GM21529 (cell line): ENCODE data around the gene F12.
A peak's percentile ranks its signal among the peaks of the same experiment; 100 is the strongest.

Experiments
- ATAC-seq: cut with Tn5 transposase; IDR thresholded peaks from one replicate; pipeline ENCODE4 v1.9.1; 2021; ENCODE audit not compliant: unreplicated experiment

The F12 gene

DNA sequence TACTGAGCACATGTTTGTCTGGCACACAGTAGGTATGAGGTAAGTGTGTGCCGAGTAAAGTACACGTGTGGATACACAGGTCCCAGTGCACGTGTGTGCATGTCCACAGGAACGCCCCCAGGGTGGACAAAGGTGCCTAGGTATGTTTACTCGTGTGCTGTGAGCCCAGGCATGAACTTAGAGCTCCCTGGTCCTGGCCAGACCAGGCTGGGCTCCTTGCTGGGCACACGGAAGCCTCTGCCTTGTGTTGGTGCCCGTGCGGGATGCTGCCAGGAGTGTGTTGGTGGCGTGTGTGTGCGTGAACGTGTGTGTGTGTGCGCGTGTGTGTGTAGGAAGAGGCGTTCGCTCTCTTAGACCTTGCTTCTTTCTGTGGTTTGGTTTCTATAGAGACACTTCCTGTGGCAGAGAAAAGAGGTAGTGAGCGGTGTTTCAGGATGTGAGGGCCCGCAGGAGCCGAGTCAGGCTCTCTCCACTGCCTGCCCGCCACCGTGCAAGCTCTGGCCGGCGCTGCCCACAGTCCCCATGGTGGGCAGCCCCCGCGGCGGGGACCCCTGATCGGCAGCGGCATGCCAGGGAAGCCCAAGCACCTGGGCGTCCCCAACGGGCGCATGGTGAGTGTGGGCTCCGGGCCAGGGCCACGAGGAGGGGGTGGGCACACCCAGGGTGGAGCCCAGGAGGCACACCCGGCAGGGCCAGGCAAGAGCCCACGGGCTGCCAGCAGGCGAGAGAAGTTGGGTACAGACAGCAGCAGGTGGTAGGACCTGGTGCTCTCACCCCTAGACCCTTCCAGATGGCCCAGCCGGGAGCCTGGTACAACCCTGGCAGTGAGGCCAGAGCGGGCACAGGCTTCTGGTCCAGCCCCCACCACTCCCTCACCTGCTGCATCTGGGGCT, 51.7 kb downstream of the F12 start, which contains the start of gene RGS14:
Gene RGS14, plus strand, starts transcription at position 466 of the 893 bp plus-strand sequence. Its CDS starts 101 bp downstream, at position 567.
- peak; percentile 93 for ATAC-seq

DNA sequence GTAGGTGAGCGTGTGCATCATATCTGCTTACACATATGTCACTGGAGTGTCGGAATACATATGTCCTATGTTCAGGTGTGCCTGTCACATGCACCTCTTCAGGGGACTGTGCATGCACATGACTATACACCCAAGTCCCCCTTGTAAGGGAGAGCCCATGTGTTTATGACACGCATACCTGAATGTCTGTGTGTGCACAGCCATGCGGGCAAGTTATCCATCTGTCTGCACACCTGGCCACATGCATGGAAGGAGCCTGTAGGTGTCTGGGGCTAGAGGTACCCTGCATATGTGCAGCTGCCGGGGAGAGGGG, 52.3 kb downstream of the F12 start:
- ATAC-seq: no peak

DNA sequence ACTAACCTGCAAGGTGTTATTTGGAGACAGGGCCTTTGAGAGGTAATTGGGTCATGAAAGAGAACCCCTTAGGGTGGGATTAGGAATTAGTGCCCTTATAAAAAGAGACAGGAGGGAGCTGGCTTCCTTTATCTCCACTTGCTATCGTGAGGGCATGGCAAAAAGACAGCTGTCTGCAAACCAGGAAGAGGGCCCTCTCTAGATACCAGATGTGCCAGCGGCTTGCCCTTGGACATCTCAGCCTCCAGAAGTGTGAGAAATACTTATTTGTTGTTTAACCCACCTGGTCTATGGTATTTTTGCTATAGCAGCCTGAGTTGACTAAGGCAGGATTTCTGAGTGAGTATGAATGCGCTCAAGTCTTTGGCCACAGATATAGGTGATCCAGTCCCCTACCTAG, 52.6 kb downstream of the F12 start:
- ATAC-seq: no peak

DNA sequence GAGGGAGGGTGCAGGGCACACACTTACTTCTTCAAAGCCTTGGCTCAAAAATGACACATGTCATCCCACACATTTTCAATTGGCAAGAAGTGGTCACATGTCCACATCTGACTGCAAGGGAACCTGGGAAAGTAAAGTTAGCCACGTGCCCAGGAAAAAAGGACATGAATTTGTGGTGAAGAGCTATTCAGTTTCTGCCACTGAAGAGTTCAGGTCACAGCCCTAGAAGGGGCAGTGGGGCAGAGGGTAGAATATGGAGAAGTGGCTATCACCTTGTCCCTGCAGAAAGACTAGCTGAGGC, 53.5 kb downstream of the F12 start:
- no peak for ATAC-seq

DNA sequence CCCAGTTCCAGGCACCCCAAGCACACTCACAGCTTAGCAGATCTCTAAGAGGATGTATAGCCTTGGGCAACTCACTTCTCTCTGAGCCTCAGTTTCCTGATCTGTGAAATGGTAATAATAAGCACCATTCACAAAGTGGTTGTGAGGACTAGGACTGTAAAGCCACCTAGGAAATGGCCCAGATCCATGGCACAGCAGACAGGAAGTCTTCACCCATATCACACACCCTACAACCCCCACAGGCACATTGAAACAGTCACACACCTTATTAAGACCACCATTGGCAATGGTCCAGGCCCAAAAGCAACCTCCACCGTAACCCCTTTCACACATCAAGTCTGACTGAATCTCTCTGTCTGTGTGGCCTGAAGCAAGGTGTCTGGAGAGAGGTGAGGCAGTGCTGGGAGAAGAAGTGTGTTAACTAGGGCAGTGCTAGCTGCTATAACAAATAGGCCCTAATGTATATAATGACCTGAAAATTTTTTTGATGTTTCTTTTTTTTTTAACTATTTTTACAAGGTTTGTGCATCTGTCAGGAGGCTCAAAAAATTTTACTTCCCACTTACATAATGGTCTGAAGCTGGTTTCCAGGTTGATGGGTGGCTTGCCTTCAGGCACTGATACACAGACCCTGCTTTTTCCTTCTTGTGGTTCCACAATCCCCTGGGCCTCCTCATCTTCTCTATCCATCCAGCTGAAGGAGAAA, 54.0 kb downstream of the F12 start:
- ATAC-seq: no peak

DNA sequence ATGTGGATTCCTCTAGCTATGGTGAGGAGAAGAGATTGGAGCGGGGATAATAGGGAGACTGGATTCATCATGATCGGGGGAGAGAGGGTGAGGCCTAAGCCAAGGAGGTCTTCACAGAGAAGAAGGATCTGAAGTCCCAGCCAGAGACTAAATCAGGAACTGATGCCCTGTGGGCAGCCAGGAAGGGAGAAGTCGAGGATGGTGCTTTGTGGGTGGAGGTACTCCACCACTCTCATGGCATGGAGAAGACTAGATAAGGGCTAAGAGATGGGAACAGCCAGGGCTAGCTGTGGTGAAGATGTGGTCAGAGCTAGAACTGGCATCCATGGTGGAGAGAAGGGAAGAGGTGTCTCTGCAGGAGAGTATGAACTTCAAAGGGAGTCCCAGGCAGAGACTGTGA, 54.7 kb downstream of the F12 start:
- no peak for ATAC-seq

DNA sequence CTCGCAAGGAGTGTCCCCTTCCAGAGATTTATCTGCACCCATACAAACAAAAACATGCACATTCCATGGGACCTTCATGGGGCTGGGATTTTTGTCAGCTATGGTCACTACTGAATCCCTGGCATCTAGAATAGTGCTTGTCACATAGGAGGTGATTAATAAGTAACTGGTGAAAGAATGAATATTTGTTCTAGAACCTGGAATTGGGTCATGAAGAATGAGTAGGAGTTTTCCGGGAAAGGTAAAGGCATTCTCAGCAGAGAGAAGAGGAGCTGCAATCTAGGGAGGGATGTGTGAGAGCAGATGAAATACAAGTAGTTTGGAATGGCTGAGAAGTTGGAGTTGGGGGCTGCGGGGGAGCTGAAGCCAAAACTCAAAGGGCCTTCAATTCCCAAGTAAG, 55.1 kb downstream of the F12 start:
- ATAC-seq: no peak

DNA sequence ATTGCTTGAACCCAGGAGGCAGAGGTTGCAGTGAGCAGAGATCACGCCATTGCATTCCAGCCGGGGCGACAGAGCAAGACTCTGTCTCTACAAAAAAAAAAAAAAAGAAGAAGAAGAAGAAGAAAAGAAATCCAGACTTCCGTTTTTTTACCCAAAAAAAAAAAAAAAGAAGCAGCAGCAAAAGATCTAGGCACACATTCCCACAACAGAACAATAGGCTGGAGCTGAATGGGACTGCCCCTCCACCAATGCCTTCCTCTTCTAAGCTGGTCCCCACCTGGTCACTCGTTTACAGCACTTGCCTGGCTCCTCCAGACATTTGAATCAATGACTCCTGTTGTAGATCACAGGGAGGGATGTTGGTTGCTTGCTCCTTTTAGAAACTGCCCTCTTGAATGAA, 56.3 kb downstream of the F12 start:
- ATAC-seq: no peak
